ENCODE measurements around the gene PTPRE. TPM values are rescaled to one million over a fixed set of nuclear protein-coding genes. Genes with fewer than 3 reads are reported as not detected.

PTPRE gene
- total RNA-seq, 2 donors from 2014 or later = 6.5 to 8.9 TPM

DNA sequence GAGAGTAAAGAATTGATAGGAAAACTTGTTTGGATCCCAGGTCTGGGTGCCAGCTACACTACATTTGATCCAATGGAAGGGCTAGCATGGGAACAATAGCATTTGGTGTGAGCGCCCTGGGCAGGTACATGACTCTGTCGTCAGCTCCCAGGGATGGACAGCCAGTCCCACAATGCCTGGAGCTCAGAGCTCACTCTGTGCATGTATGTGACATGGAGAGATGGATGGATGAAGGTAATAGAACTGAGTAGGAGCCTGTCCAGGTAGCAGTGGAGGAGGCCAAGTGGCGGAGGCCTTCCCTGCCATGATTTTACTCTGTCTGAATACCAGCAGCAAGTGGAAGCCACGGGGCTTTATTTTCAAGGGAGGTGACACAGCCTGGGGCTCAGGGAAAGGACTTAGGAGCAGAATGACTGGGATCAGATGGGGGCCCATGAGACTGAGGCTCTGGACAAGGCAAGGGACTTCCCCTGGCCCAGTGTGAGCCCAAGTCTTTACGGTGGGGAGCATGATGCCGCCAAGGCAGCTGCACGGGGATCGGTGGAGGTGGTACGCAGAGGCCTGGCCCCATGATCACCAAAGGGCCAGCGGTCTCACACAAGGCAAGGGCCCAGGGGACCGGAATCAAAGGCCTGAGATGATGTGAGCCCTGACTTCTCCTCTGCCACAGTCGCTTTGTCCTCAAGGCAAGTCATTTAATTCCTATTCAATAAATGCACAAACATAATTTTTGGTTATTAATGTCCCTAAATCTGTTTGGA is 5.9 kb downstream of the PTPRE start:
- Histone ChIP-seq H3K27ac (no peak overlapping the region), H3K4me3 (no peak overlapping the region), H3K9me3 (no peaks in the 10 kb centered on the region), H3K4me1 (peaks cover 3% of the 10 kb centered on the region), H3K36me3 (replicated peaks in 1 of 2; ENCODE audit: insufficient read depth in 1 of 2, low read depth in 2 of 2) (no peaks in the 10 kb centered on the region), H3K27me3 (no peaks in the 10 kb centered on the region)
- no peak for DNase-seq
- ATAC-seq = no peak
- intact Hi-C loops (cut with DNase I) = no loop called here
- WGBS, 2 donors = 84 to 85% methylated on average over 12 of the region's 12 CpGs
- no peak for TF ChIP-seq POLR2A (IDR thresholded peaks at IDR 0.05)
- TF ChIP-seq, protein P1, sequence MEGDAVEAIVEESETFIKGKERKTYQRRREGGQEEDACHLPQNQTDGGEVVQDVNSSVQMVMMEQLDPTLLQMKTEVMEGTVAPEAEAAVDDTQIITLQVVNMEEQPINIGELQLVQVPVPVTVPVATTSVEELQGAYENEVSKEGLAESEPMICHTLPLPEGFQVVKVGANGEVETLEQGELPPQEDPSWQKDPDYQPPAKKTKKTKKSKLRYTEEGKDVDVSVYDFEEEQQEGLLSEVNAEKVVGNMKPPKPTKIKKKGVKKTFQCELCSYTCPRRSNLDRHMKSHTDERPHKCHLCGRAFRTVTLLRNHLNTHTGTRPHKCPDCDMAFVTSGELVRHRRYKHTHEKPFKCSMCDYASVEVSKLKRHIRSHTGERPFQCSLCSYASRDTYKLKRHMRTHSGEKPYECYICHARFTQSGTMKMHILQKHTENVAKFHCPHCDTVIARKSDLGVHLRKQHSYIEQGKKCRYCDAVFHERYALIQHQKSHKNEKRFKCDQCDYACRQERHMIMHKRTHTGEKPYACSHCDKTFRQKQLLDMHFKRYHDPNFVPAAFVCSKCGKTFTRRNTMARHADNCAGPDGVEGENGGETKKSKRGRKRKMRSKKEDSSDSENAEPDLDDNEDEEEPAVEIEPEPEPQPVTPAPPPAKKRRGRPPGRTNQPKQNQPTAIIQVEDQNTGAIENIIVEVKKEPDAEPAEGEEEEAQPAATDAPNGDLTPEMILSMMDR (IDR thresholded peaks at IDR 0.05) = no peak

- no peak for ATAC-seq
- TF ChIP-seq, protein P1 (IDR thresholded peaks at IDR 0.05) = no peak
- no peak for TF ChIP-seq POLR2A (IDR thresholded peaks at IDR 0.05)
- Histone ChIP-seq H3K27ac (no peak overlapping the region), H3K27me3 (no peaks in the 10 kb centered on the region), H3K36me3 (replicated peaks in 1 of 2; ENCODE audit: insufficient read depth in 1 of 2, low read depth in 2 of 2) (no peaks in the 10 kb centered on the region), H3K4me1 (no peaks in the 10 kb centered on the region), H3K4me3 (no peak overlapping the region), H3K9me3 (no peaks in the 10 kb centered on the region)
- WGBS, 2 donors = 79 to 94% methylated on average over 8 of the region's 8 CpGs
- intact Hi-C loops (cut with DNase I) = no loop called here
- no peak for DNase-seq
These were observed 6.5 kb downstream of the PTPRE start for GRCh38 chr10:127913368-127913759.

DNA sequence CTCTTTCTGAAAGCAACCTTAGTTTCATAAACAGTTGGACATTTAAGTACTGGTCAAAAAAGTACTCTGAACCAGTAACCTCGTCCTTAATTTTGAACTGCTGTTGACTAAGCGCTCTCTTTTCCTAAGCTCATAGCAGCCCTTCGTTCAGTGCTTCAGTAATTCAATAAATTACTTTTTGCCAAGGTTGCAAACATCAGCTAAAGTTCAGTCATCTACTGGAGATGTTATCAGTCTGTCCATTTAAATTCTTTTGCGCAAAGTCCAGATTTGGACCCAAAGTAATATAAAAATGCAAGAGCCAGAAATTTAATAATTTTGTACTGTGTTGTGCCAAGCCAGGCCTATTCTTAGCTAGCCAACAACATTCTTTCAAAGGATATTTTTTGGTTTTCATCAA is 8.4 kb downstream of the PTPRE start:
- Histone ChIP-seq H3K27me3 (no peaks in the 10 kb centered on the region), H3K9me3 (no peaks in the 10 kb centered on the region), H3K4me3 (no peak overlapping the region), H3K27ac (no peak overlapping the region), H3K36me3 (replicated peaks in 1 of 2; ENCODE audit: insufficient read depth in 1 of 2, low read depth in 2 of 2) (no peaks in the 10 kb centered on the region), H3K4me1 (no peaks in the 10 kb centered on the region)
- intact Hi-C loops (cut with DNase I) = no loop called here
- TF ChIP-seq POLR2A (IDR thresholded peaks at IDR 0.05) = no peak
- TF ChIP-seq, protein P1 (IDR thresholded peaks at IDR 0.05) = no peak
- DNase-seq = no peak
- ATAC-seq = no peak
- WGBS, 2 donors = 78% methylated on average over 4 of the region's 4 CpGs

DNA sequence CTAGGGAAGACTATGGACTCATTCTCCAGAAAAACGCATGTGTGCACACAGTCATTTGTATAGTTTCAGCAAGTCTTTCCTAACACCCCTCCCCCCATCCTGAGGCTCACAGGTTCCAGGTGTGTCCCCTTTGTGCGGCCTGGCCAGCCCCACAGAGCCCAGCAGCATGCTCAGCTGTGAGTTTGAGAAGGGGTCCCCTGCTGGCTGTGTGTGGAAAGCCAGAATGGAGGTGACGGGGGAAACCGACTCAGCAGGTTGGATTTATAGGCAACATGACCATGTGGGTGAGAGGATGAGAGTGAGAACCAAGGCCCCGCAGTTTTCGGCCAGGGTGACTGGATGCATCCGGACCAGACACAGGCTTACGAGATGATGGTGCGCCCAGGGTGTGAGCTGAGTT is 9.9 kb downstream of the PTPRE start:
- DNase-seq (no peak), ATAC-seq (no peak)
- WGBS, 2 donors = 88 to 90% methylated on average over 9 of the region's 9 CpGs
- TF ChIP-seq POLR2A (IDR thresholded peaks at IDR 0.05) = no peak
- TF ChIP-seq, protein P1 (IDR thresholded peaks at IDR 0.05) = no peak
- Histone ChIP-seq H3K4me1 (no peaks in the 10 kb centered on the region), H3K27me3 (no peaks in the 10 kb centered on the region), H3K9me3 (no peaks in the 10 kb centered on the region), H3K27ac (no peak overlapping the region), H3K36me3 (replicated peaks in 1 of 2; ENCODE audit: insufficient read depth in 1 of 2, low read depth in 2 of 2) (no peaks in the 10 kb centered on the region), H3K4me3 (no peak overlapping the region)
- intact Hi-C loops (cut with DNase I) = no loop called here

DNA sequence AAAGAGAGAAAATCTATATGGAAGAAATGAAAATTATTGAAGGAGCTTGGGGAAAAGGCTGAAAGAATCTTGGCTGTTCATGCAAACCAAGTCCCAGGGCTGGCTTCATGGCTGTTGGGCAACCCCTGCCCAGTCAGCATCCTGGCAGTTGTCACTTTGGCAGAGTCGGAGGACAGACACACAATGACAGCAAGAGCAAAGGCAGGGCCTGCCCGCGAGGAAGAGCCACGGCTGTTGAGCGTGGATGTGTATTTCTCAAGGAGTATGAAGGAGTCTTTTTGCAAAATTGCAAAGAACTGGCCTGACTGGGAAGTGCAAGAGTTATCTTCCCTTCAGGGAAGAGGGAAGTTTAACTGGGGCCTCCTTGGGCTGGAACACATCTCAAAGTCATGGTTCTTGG is 11.7 kb downstream of the PTPRE start:
- Histone ChIP-seq H3K4me3 (no peak overlapping the region), H3K9me3 (no peaks in the 10 kb centered on the region), H3K4me1 (peaks cover 6% of the 10 kb centered on the region), H3K36me3 (replicated peaks in 1 of 2; ENCODE audit: insufficient read depth in 1 of 2, low read depth in 2 of 2) (no peaks in the 10 kb centered on the region), H3K27me3 (no peaks in the 10 kb centered on the region), H3K27ac (no peak overlapping the region)
- DNase-seq (peak in 1 of 4 donors; percentile 43), ATAC-seq (no peak)
- no peak for TF ChIP-seq POLR2A (IDR thresholded peaks at IDR 0.05)
- TF ChIP-seq, protein P1 (IDR thresholded peaks at IDR 0.05) = no peak
- WGBS, 2 donors = 71 to 85% methylated on average over 5 of the region's 5 CpGs
- intact Hi-C loops (cut with DNase I) = no loop called here

Measured in body of pancreas (tissue), 4 donors.